Measurements from ENCODE around the gene PHACTR3. TPM values are rescaled to one million over a fixed set of nuclear protein-coding genes. Genes with fewer than 3 reads are reported as not detected.

PHACTR3 gene
- total RNA-seq, 1 donor from 2014 or later: 1.6 TPM

- DNase-seq (ENCODE audit: low read depth in 2 of 2): no peak
These were observed 124.5 kb downstream of the PHACTR3 start for GRCh38 chr20:59728722-59729430.

- no peak for DNase-seq (ENCODE audit: low read depth in 2 of 2)
These were observed 125.2 kb downstream of the PHACTR3 start for GRCh38 chr20:59729506-59729905.

DNA sequence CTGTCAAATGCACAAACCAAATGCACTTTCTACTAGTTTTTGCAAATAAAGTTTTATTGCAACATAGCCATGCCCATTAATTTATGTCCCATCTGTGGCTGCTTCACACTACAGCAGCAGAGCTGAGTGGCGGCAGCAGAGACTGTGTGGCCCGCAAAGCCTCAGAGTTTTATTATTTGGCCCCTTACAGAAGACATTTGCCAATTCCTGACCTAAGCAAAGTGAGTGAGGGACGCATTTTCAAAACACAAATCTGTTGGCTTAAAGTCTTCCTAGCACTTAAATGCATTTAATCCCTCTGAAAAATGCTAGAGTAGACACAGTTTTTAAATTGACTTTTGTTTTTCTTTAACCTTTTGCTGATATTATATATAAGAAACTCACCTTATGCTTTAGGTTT is 126.4 kb downstream of the PHACTR3 start:
- DNase-seq (ENCODE audit: low read depth in 2 of 2): no peak

GRCh38 chr20:59731376-59731775 is 127.0 kb downstream of the PHACTR3 start:
- no peak for DNase-seq (ENCODE audit: low read depth in 2 of 2)

DNA sequence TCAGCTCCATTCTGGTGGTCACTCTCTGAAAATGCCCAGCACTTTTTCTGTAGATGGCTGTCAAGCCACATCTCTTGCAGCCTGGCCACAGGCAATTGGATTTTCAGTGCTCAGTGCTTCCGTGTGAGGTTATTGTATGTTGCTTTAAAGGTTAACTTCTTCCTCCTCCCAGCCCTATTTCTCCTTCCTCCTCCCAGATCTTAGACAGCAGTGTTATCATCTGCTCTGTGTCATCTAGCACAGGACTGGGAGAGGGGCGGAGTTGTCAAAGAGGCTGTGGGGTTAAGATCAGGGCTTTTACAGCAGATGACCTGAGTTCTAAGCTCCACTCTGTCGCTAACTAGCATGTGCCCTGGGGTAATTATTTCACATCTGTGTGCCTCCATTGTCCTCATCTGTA is 129.0 kb downstream of the PHACTR3 start:
- no peak for DNase-seq (ENCODE audit: low read depth in 2 of 2)

DNA sequence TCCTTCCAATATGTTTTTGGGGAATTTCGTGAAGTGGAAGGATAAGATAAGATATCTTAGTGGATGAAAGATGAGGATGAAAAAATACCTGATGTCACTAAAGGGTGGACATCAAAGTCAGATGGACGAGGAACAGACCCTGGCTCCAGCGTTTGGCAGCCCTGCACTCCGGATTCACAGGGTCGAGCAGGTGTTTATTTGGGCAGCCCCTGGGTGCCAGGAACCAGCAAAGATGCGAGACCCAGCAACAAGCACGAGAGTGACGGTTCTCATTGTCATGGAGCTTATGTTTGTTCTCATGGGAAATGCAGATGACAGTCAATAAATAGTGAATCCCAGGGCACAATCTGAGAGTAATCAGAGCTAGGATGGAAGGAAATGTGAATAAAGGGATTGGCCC is 131.1 kb downstream of the PHACTR3 start:
- no peak for DNase-seq (ENCODE audit: low read depth in 2 of 2)

GRCh38 chr20:59735917-59736316 is 131.6 kb downstream of the PHACTR3 start:
- no peak for DNase-seq (ENCODE audit: low read depth in 2 of 2)

- DNase-seq (ENCODE audit: low read depth in 2 of 2): no peak
These were observed 132.0 kb downstream of the PHACTR3 start for GRCh38 chr20:59736366-59736765.

DNA sequence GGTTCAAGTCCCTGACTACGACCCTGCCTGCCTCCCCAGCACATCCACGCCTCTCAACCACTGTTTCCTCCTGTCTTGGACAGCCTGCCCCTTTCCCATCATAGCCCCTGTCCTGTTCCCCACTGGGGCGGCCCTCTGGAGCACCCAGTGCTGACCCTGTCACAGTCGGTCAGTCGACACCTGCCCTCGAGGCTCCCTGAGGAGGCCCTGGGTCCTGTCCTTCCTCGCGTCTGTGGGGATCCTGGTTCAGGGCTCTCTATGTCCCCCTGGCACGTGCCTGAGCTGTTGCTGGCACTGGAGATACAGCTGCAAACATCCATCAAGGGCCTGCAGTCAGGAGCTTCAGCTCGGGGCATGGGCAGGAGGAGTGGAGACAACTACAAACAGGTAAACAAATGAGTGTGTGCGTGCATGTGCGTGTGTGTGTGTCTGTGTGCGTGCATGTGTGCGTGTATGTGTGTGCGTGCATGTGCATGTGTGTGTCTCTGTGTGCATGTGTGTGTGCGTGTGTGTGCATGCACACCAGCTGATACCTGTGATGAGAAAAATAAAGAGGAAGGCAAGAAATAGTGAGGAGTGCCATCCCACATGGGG is 132.8 kb downstream of the PHACTR3 start:
- no peak for DNase-seq (ENCODE audit: low read depth in 2 of 2)

- DNase-seq (ENCODE audit: low read depth in 2 of 2): no peak
These were observed 133.5 kb downstream of the PHACTR3 start for GRCh38 chr20:59737816-59738215.

- no peak for DNase-seq (ENCODE audit: low read depth in 2 of 2)
These were observed 134.5 kb downstream of the PHACTR3 start for GRCh38 chr20:59738851-59739250.

- DNase-seq (ENCODE audit: low read depth in 2 of 2): no peak
These were observed 136.3 kb downstream of the PHACTR3 start for GRCh38 chr20:59740621-59741020.

GRCh38 chr20:59741073-59741472 is 136.7 kb downstream of the PHACTR3 start:
- no peak for DNase-seq (ENCODE audit: low read depth in 2 of 2)

GRCh38 chr20:59742351-59743095 is 138.2 kb downstream of the PHACTR3 start:
- DNase-seq (ENCODE audit: low read depth in 2 of 2): no peak

DNA sequence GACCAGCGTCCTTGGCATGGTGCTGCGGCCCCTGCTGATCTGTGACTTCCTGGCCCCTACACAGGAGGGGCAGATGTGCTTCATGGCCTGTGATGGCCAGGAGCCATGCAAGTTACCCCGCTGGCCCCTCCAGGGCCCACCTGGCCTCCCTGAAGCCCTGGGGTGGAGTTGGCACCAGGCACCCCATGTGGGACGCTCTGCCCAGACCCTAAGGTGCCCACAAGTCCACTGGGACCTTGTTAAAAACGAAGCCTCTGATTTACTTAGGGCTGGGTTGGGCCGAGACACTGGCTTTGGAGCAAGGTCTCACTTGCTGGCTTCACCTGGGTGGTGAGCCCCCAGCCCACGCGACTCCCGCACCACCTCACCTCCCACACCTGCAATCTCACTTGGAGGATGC is 139.0 kb downstream of the PHACTR3 start:
- DNase-seq (ENCODE audit: low read depth in 2 of 2): no peak

DNA sequence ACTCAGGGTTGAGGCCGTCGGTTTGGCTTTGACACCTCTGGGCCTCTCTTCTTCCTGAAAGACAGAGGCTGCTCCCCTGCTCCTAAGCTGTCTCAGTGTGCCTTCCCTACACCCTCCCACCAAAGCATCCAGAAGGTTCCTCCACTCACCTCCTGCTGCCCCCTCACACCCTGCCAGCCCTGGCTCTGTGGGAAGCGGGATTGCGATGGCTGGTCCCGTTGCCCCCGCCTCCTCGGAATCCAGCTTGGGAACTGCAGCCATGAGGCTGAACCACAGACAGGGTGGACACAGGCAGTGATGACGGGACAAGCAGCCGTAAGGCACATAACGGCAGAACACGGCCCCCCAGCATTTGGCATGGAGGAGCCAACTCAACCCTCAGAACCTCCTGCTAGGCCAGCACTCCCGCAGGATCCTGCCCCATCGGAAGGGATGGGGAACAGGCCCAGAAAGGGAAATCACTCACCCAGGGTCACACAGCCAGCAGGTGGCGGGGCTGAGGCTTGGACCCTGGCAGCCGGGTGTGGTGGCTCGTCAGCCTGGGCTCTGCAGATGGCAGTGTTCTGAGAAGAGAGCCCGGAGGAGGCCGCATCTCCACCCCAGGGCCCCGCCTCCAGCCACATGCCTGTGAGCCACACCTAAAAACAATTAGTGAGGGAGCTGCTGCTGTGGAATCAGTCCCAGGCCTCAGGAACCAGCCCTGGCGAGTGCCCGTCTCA is 139.6 kb downstream of the PHACTR3 start:
- no peak for DNase-seq (ENCODE audit: low read depth in 2 of 2)

DNA sequence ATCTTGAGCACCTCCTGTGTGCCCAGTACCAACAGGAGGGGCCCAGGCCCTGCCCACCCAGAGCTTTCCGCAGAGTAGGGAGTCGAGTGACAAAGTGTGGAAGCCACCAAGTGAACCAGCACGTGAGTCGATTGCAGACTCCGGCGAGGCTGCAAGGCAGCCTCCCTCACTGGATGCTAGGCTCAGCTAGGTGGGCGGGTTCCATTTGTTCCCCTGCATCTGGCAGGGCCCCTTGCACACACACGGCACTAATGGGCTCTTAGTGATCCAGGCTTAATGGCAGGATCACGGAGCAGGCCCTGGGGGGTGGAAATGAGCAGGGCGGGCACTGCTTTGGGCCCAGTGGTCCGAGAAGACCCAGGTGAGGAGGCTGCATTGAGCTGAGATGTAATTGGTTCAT is 140.4 kb downstream of the PHACTR3 start:
- DNase-seq (ENCODE audit: low read depth in 2 of 2): no peak

DNA sequence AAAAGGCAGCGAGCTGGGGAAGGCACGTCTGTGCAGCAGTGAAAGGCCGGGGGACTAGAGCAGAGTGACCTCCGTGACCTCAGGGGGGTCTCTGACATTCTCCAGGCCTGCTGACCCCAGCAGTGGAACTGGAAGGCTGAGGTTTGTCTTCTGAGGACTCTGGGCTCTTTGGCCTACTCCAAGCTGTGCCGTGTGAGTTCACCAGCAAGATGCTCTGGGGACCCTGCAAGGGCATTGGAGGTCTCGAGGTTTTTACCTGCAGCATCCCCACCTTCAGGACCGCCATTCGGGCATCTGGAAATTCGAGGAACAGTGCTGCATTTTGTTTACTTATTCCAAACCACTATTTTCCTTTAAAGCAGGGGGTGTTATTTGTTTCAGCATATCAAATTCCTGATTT is 140.9 kb downstream of the PHACTR3 start:
- no peak for DNase-seq (ENCODE audit: low read depth in 2 of 2)

- no peak for DNase-seq (ENCODE audit: low read depth in 2 of 2)
These were observed 141.4 kb downstream of the PHACTR3 start for GRCh38 chr20:59745716-59746115.

DNA sequence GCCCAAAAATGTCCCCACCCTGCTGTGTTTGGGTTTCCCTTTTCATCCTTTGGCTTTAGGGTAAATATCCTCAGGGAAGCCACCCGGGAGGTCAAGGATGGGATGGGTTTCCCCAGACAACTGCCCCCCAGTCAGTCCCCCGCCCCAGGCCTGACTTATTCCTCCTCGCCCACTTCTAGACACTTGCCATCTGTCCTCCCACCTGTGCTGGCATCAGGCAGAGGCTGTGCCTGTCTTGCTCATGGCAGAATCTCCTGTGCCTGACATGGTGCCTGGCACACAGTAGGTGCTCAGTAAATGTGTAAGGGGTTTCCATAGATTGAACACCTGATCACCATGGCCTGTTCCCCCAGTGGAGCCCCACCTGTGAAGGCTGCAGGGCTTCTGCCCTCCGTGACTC is 141.8 kb downstream of the PHACTR3 start:
- DNase-seq (ENCODE audit: low read depth in 2 of 2): no peak

GRCh38 chr20:59747671-59748515 is 143.6 kb downstream of the PHACTR3 start:
- no peak for DNase-seq (ENCODE audit: low read depth in 2 of 2)
